ENCODE results near the gene WDR46. TPM values are rescaled to one million over a fixed set of nuclear protein-coding genes. Genes with fewer than 3 reads are reported as not detected.
A peak's percentile ranks its signal among the peaks of the same experiment; 100 is the strongest.

The WDR46 gene
- total RNA-seq, 6 experiments from 2014 or later, result 71.0 to 89.9 (median 74.6) TPM

- no peak for DNase-seq
- peak overlapping the region; percentile 97 for H3K27ac Mint-ChIP-seq
- H3K9me3 Mint-ChIP-seq, result no peaks in the 10 kb centered on the region
- H3K36me3 Mint-ChIP-seq (ENCODE audit: low read depth), result peaks cover 51% of the 10 kb centered on the region
- peaks cover 1% of the 10 kb centered on the region for H3K27me3 Mint-ChIP-seq (ENCODE audit: insufficient read depth)
- H3K4me3 Mint-ChIP-seq, result peak overlapping the region; percentile 92
- 0 out of 2 replicates have a peak, but pooled peaks have one; percentile 20 for TF ChIP-seq CTCF (IDR thresholded peaks at IDR 0.05)
- peaks cover 68% of the 10 kb centered on the region for H3K4me1 Mint-ChIP-seq (ENCODE audit: low read depth)
These were observed 30.9 kb upstream of the WDR46 start for GRCh38 chr6:33319939-33320314.

GRCh38 chr6:33318426-33319073, 29.5 kb upstream of the WDR46 start:
- H3K4me3 Mint-ChIP-seq, result peak overlapping the region; percentile 92
- no peaks in the 10 kb centered on the region for H3K9me3 Mint-ChIP-seq
- H3K4me1 Mint-ChIP-seq (ENCODE audit: low read depth), result peaks cover 67% of the 10 kb centered on the region
- peaks cover 4% of the 10 kb centered on the region for H3K27me3 Mint-ChIP-seq (ENCODE audit: insufficient read depth)
- DNase-seq, result no peak
- no peak for TF ChIP-seq CTCF (IDR thresholded peaks at IDR 0.05)
- peaks cover 51% of the 10 kb centered on the region for H3K36me3 Mint-ChIP-seq (ENCODE audit: low read depth)
- H3K27ac Mint-ChIP-seq, result peak overlapping the region; percentile 97

- DNase-seq, result peak; percentile 99
- no peak for TF ChIP-seq CTCF (IDR thresholded peaks at IDR 0.05)
- Mint-ChIP-seq H3K4me3 (peak within 1 kb of the TSS; percentile 92), H3K27ac (peak within 1 kb of the TSS; percentile 97), H3K27me3 (ENCODE audit: insufficient read depth) (peaks cover 6% of the 10 kb centered on the region), H3K9me3 (no peaks in the 10 kb centered on the region), H3K4me1 (ENCODE audit: low read depth) (peaks cover 64% of the 10 kb centered on the region), H3K36me3 (ENCODE audit: low read depth) (peaks cover 51% of the 10 kb centered on the region)
These were observed 28.8 kb upstream of the WDR46 start, which contains the start of gene ZBTB22 for GRCh38 chr6:33317669-33318425. Gene ZBTB22, minus strand, starts transcription at chr6:33317744. Its CDS starts 828 bp downstream, at chr6:33316916.

- TF ChIP-seq CTCF (IDR thresholded peaks at IDR 0.05), result no peak
- Mint-ChIP-seq H3K4me3 (peak overlapping the region; percentile 92), H3K27me3 (ENCODE audit: insufficient read depth) (peaks cover 6% of the 10 kb centered on the region), H3K27ac (peak overlapping the region; percentile 72), H3K4me1 (ENCODE audit: low read depth) (peaks cover 68% of the 10 kb centered on the region), H3K9me3 (no peaks in the 10 kb centered on the region), H3K36me3 (ENCODE audit: low read depth) (peaks cover 51% of the 10 kb centered on the region)
- DNase-seq, result no peak
These were observed 28.3 kb upstream of the WDR46 start for GRCh38 chr6:33317419-33317668.

GRCh38 chr6:33316603-33317418, 27.8 kb upstream of the WDR46 start:
- peaks cover 69% of the 10 kb centered on the region for H3K4me1 Mint-ChIP-seq (ENCODE audit: low read depth)
- H3K36me3 Mint-ChIP-seq (ENCODE audit: low read depth), result peaks cover 46% of the 10 kb centered on the region
- TF ChIP-seq CTCF (IDR thresholded peaks at IDR 0.05), result no peak
- H3K9me3 Mint-ChIP-seq, result no peaks in the 10 kb centered on the region
- H3K27ac Mint-ChIP-seq, result peak overlapping the region; percentile 72
- DNase-seq, result no peak
- peak overlapping the region; percentile 92 for H3K4me3 Mint-ChIP-seq
- H3K27me3 Mint-ChIP-seq (ENCODE audit: insufficient read depth), result peaks cover 6% of the 10 kb centered on the region

Measured in HFFc6 (cell line).